GM23338 (cell line): ENCODE results near the gene PROC. TPM values are rescaled to one million over a fixed set of nuclear protein-coding genes. Genes with fewer than 3 reads are reported as not detected.
A peak's percentile ranks its signal among the peaks of the same experiment; 100 is the strongest.

Source experiments
- ATAC-seq: fragments of 200-7000 bp; cut with Tn5 transposase; 3 replicates; pipeline ENCODE4 v1.9.1; 2020
- DNase-seq: peaks from one replicate; pipeline ENCODE4 v3.0.0-alpha.2; 2015; ENCODE audit warnings: low spot score
- H2AFZ ChIP-seq: fragments of 200-600 bp; sonication (generic); 2 replicates; pipeline ENCODE4 v1.8.0; 2016; ENCODE audit warnings: antibody characterized with exemption, mild to moderate bottlenecking, moderate library complexity
- H3F3A ChIP-seq: fragments of 200-600 bp; sonication (generic); replicated peaks from 2 replicates; pipeline ENCODE4 v1.8.0; 2017; ENCODE audit warnings: antibody characterized with exemption, mixed run types, low read depth
- H3K27ac ChIP-seq: fragments of 200-600 bp; sonication (generic); 2 replicates; pipeline ENCODE4 v1.6.1; 2016; ENCODE audit warnings: low read depth
- H3K27me3 ChIP-seq: fragments of 200-600 bp; sonication (generic); 2 replicates; pipeline ENCODE4 v1.8.0; 2016; ENCODE audit warnings: mild to moderate bottlenecking, mixed run types, moderate library complexity; ENCODE audit not compliant: insufficient read depth
- H3K36me3 ChIP-seq: fragments of 200-600 bp; sonication (generic); 2 replicates; pipeline ENCODE4 v1.8.0; 2016; ENCODE audit warnings: mild to moderate bottlenecking; ENCODE audit not compliant: insufficient read depth
- H3K4me1 ChIP-seq: fragments of 200-600 bp; sonication (generic); 2 replicates; pipeline ENCODE4 v1.8.0; 2016; ENCODE audit warnings: mild to moderate bottlenecking, moderate library complexity; ENCODE audit not compliant: insufficient read depth
- H3K4me2 ChIP-seq: fragments of 200-600 bp; sonication (generic); 2 replicates; pipeline ENCODE4 v1.7.1; 2017; ENCODE audit warnings: mixed run types
- H3K4me3 ChIP-seq: fragments of 200-600 bp; sonication (generic); 2 replicates; pipeline ENCODE4 v1.6.1; 2016; ENCODE audit warnings: mixed run types
- H3K79me2 ChIP-seq: fragments of 200-600 bp; sonication (generic); replicated peaks from 2 replicates; pipeline ENCODE4 v1.8.0; 2017; ENCODE audit warnings: mild to moderate bottlenecking; ENCODE audit not compliant: insufficient read depth
- H3K9me2 ChIP-seq: fragments of 200-600 bp; sonication (generic); 2 replicates; pipeline ENCODE4 v1.8.0; 2017; ENCODE audit not compliant: insufficient read depth
- H4K20me1 ChIP-seq: fragments of 200-600 bp; sonication (generic); replicated peaks from 2 replicates; pipeline ENCODE4 v1.8.0; 2017; ENCODE audit warnings: mild to moderate bottlenecking; ENCODE audit not compliant: insufficient read depth
- H3K27ac Mint-ChIP-seq: 2 replicates; pipeline ENCODE4 v1.8.0; 2020; ENCODE audit warnings: inconsistent platforms, mild to moderate bottlenecking, moderate library complexity, mixed read lengths
- H3K27me3 Mint-ChIP-seq: 3 replicates; pipeline ENCODE4 v1.8.0; 2022; ENCODE audit warnings: low read depth, mild to moderate bottlenecking, moderate library complexity, mixed read lengths, inconsistent platforms; ENCODE audit not compliant: insufficient read depth, poor library complexity
- H3K36me3 Mint-ChIP-seq: 3 replicates; pipeline ENCODE4 v1.8.0; 2021; ENCODE audit warnings: low read depth, mild to moderate bottlenecking, inconsistent platforms, moderate library complexity, mixed read lengths
- H3K4me1 Mint-ChIP-seq: 3 replicates; pipeline ENCODE4 v1.8.0; 2020; ENCODE audit warnings: mild to moderate bottlenecking, inconsistent platforms, mixed read lengths
- H3K4me3 Mint-ChIP-seq: 3 replicates; pipeline ENCODE4 v1.8.0; 2021; ENCODE audit warnings: moderate library complexity, mild to moderate bottlenecking, inconsistent platforms, mixed read lengths
- H3K9me3 Mint-ChIP-seq: 3 replicates; pipeline ENCODE4 v1.8.0; 2020; ENCODE audit warnings: moderate library complexity, mild to moderate bottlenecking, inconsistent platforms, mixed read lengths
- CREB1 ChIP-seq: fragments of 250-450 bp; sonication (Bioruptor Pico); IDR thresholded peaks from 2 replicates; pipeline ENCODE4 v1.5.0; 2020; ENCODE audit warnings: low read depth, mild to moderate bottlenecking, moderate library complexity
- JUNB ChIP-seq: IDR thresholded peaks from one replicate; pipeline ENCODE4 v1.6.1; 2016; ENCODE audit warnings: antibody characterized with exemption; ENCODE audit not compliant: unreplicated experiment
- NANOG ChIP-seq: IDR thresholded peaks from 2 replicates; pipeline ENCODE4 v1.6.1; 2016; ENCODE audit warnings: antibody characterized with exemption, borderline replicate concordance
- POLR2AphosphoS5 ChIP-seq: IDR thresholded peaks from 2 replicates; pipeline ENCODE4 v1.6.1; 2016; ENCODE audit warnings: antibody characterized with exemption, low read depth
- STAT1 ChIP-seq: IDR thresholded peaks from one replicate; pipeline ENCODE4 v1.6.1; 2016; ENCODE audit warnings: antibody characterized with exemption; ENCODE audit not compliant: unreplicated experiment
- ZNF114 ChIP-seq: fragments of 250-450 bp; sonication (Bioruptor Pico); IDR thresholded peaks from 2 replicates; pipeline ENCODE4 v1.5.0; 2020; ENCODE audit warnings: mild to moderate bottlenecking, moderate library complexity
- ZNF331 ChIP-seq: fragments of 250-450 bp; sonication (Bioruptor Pico); IDR thresholded peaks from 2 replicates; pipeline ENCODE4 v1.5.0; 2020; ENCODE audit warnings: low read depth, mild to moderate bottlenecking, moderate library complexity
- polyA plus RNA-seq: library from polyadenylated mRNA; unstranded; fragments of >200 nt; fragmentation: Nextera tagmentation; extraction: Ambion mirVana; gene quantifications from 2 replicates; pipeline ENCODE4 v1.2.1, GENCODE V29; 2016
- total RNA-seq: library from RNA; depleted of rRNA; stranded (reverse); fragments of >200 nt; shearing (Covaris generic); gene quantifications from 2 replicates; pipeline ENCODE4 v1.2.3, GENCODE V29; 2014
- TF ChIP-seq, protein P1 (sequence below): IDR thresholded peaks from one replicate; pipeline ENCODE4 v1.6.1; 2018; ENCODE audit warnings: antibody characterized with exemption; ENCODE audit not compliant: unreplicated experiment
- TF ChIP-seq, protein P2 (sequence below): fragments of 250-450 bp; sonication (Bioruptor Pico); IDR thresholded peaks from 2 replicates; pipeline ENCODE4 v1.5.0; 2020; ENCODE audit warnings: mild to moderate bottlenecking, moderate library complexity
- TF ChIP-seq, protein P3 (sequence below): IDR thresholded peaks from 2 replicates; pipeline ENCODE4 v1.6.1; 2016; ENCODE audit warnings: antibody characterized with exemption

The PROC gene
- total and polyA plus RNA-seq, 2 experiments from 2014 or later: 1.7 to 2.4 TPM

DNA sequence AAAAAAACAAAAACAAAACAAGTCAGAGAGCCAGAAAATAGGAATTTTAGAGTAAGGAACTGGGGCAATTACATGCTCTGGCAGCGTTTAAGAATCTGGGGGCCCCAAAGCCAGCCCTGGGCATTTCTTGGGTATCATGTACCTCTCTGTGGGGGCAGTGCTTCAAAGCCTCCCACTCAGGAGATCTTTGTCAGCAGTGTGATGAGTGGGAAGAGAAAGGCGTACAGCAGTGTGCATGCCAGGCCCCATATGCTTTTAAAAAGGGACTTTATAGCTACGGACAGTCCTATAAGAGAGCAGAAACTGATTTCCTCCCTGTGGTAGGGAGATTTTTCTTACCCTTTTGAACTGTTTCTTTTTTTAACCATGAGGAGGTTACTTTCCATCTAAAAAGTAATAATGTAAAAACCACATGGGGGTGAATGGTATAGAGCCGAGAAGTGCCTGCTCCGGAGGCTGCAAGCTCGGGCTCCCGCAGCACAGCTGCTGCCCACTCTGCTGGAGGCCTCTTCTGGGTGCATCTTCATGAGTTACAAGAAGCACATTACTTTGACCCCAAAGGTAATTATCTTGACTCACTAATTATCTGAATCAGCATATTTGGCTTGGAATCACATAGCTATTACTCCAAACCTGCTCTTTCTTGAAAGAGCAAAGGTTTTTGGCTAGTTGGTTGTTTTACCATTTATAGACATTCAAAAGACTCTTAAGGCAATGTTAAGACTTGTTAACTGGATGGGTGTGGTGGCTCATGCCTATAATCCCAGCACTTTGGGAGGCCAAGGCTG, 46.4 kb downstream of the PROC start:
- peaks cover 8% of the 10 kb centered on the region for H3K27me3 Mint-ChIP-seq
- no peaks in the 10 kb centered on the region for H3K9me3 Mint-ChIP-seq
- H3F3A ChIP-seq: no peaks in the 10 kb centered on the region
- no peak overlapping the region for H2AFZ ChIP-seq
- no peak overlapping the region for H3K4me3 ChIP-seq
- peaks cover 23% of the 10 kb centered on the region for H3K4me1 ChIP-seq
- peak overlapping the region; percentile 79 for H3K27ac ChIP-seq
- H3K27me3 ChIP-seq: no peaks in the 10 kb centered on the region
- H3K27ac Mint-ChIP-seq: peak overlapping the region; percentile 78
- DNase-seq (no peak), ATAC-seq (peak; percentile 17; the same call in 2 of the 3 replicates)
- no peaks in the 10 kb centered on the region for H4K20me1 ChIP-seq
- no peak overlapping the region for H3K4me3 Mint-ChIP-seq
- no peaks in the 10 kb centered on the region; the same call in 1 of the 2 replicates for H3K36me3 ChIP-seq
- H3K4me2 ChIP-seq: peak overlapping the region; percentile 35
- H3K79me2 ChIP-seq: no peaks in the 10 kb centered on the region
- peaks cover 30% of the 10 kb centered on the region for H3K4me1 Mint-ChIP-seq
- 0 out of 3 replicates have a peak, but pooled peaks cover 3% of the 10 kb centered on the region for H3K36me3 Mint-ChIP-seq
- no peak for TF ChIP-seq POLR2AphosphoS5
- no peak for TF ChIP-seq ZNF114 (CRISPR knock-in tag)
- H3K9me2 ChIP-seq: no peaks in the 10 kb centered on the region

DNA sequence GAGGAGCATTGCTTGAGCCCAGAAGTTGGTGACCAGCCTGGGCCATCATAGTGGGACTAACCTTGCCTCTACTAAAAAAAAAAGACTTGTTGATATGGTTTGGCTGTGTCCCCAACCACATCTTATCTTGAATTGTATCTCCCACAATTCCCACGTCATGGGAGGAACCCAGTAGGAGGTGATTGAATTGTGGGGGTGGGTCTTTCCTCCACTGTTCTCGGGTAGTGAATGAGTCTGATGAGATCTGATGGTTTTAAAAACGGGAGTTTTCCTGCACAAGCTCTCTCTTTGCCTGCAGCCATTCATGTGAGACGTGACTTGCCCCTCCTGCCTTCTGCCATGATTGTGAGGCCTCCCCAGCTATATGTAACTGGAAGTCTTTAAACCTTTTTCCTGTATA, 47.0 kb downstream of the PROC start:
- Mint-ChIP-seq H3K27ac (no peak overlapping the region), H3K4me1 (peaks cover 30% of the 10 kb centered on the region), H3K4me3 (no peak overlapping the region), H3K9me3 (no peaks in the 10 kb centered on the region), H3K36me3 (0 out of 3 replicates have a peak, but pooled peaks cover 3% of the 10 kb centered on the region), H3K27me3 (peaks cover 8% of the 10 kb centered on the region)
- Histone ChIP-seq H3K79me2 (no peaks in the 10 kb centered on the region), H2AFZ (no peak overlapping the region), H3K4me3 (no peak overlapping the region), H4K20me1 (no peaks in the 10 kb centered on the region), H3K4me2 (peak overlapping the region; percentile 35; the same call in 1 of the 2 replicates), H3K27ac (peak overlapping the region; percentile 79; the same call in 1 of the 2 replicates), H3K36me3 (no peaks in the 10 kb centered on the region; the same call in 1 of the 2 replicates), H3F3A (no peaks in the 10 kb centered on the region), H3K9me2 (no peaks in the 10 kb centered on the region), H3K4me1 (peaks cover 23% of the 10 kb centered on the region), H3K27me3 (no peaks in the 10 kb centered on the region)
- DNase-seq (no peak), ATAC-seq (no peak)
- TF ChIP-seq NANOG (no peak), POLR2AphosphoS5 (no peak), JUNB (no peak), STAT1 (no peak), CREB1 (CRISPR knock-in tag) (no peak), ZNF331 (CRISPR knock-in tag) (no peak)
- TF ChIP-seq, protein P1, sequence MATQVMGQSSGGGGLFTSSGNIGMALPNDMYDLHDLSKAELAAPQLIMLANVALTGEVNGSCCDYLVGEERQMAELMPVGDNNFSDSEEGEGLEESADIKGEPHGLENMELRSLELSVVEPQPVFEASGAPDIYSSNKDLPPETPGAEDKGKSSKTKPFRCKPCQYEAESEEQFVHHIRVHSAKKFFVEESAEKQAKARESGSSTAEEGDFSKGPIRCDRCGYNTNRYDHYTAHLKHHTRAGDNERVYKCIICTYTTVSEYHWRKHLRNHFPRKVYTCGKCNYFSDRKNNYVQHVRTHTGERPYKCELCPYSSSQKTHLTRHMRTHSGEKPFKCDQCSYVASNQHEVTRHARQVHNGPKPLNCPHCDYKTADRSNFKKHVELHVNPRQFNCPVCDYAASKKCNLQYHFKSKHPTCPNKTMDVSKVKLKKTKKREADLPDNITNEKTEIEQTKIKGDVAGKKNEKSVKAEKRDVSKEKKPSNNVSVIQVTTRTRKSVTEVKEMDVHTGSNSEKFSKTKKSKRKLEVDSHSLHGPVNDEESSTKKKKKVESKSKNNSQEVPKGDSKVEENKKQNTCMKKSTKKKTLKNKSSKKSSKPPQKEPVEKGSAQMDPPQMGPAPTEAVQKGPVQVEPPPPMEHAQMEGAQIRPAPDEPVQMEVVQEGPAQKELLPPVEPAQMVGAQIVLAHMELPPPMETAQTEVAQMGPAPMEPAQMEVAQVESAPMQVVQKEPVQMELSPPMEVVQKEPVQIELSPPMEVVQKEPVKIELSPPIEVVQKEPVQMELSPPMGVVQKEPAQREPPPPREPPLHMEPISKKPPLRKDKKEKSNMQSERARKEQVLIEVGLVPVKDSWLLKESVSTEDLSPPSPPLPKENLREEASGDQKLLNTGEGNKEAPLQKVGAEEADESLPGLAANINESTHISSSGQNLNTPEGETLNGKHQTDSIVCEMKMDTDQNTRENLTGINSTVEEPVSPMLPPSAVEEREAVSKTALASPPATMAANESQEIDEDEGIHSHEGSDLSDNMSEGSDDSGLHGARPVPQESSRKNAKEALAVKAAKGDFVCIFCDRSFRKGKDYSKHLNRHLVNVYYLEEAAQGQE: no peak
- TF ChIP-seq, protein P2, sequence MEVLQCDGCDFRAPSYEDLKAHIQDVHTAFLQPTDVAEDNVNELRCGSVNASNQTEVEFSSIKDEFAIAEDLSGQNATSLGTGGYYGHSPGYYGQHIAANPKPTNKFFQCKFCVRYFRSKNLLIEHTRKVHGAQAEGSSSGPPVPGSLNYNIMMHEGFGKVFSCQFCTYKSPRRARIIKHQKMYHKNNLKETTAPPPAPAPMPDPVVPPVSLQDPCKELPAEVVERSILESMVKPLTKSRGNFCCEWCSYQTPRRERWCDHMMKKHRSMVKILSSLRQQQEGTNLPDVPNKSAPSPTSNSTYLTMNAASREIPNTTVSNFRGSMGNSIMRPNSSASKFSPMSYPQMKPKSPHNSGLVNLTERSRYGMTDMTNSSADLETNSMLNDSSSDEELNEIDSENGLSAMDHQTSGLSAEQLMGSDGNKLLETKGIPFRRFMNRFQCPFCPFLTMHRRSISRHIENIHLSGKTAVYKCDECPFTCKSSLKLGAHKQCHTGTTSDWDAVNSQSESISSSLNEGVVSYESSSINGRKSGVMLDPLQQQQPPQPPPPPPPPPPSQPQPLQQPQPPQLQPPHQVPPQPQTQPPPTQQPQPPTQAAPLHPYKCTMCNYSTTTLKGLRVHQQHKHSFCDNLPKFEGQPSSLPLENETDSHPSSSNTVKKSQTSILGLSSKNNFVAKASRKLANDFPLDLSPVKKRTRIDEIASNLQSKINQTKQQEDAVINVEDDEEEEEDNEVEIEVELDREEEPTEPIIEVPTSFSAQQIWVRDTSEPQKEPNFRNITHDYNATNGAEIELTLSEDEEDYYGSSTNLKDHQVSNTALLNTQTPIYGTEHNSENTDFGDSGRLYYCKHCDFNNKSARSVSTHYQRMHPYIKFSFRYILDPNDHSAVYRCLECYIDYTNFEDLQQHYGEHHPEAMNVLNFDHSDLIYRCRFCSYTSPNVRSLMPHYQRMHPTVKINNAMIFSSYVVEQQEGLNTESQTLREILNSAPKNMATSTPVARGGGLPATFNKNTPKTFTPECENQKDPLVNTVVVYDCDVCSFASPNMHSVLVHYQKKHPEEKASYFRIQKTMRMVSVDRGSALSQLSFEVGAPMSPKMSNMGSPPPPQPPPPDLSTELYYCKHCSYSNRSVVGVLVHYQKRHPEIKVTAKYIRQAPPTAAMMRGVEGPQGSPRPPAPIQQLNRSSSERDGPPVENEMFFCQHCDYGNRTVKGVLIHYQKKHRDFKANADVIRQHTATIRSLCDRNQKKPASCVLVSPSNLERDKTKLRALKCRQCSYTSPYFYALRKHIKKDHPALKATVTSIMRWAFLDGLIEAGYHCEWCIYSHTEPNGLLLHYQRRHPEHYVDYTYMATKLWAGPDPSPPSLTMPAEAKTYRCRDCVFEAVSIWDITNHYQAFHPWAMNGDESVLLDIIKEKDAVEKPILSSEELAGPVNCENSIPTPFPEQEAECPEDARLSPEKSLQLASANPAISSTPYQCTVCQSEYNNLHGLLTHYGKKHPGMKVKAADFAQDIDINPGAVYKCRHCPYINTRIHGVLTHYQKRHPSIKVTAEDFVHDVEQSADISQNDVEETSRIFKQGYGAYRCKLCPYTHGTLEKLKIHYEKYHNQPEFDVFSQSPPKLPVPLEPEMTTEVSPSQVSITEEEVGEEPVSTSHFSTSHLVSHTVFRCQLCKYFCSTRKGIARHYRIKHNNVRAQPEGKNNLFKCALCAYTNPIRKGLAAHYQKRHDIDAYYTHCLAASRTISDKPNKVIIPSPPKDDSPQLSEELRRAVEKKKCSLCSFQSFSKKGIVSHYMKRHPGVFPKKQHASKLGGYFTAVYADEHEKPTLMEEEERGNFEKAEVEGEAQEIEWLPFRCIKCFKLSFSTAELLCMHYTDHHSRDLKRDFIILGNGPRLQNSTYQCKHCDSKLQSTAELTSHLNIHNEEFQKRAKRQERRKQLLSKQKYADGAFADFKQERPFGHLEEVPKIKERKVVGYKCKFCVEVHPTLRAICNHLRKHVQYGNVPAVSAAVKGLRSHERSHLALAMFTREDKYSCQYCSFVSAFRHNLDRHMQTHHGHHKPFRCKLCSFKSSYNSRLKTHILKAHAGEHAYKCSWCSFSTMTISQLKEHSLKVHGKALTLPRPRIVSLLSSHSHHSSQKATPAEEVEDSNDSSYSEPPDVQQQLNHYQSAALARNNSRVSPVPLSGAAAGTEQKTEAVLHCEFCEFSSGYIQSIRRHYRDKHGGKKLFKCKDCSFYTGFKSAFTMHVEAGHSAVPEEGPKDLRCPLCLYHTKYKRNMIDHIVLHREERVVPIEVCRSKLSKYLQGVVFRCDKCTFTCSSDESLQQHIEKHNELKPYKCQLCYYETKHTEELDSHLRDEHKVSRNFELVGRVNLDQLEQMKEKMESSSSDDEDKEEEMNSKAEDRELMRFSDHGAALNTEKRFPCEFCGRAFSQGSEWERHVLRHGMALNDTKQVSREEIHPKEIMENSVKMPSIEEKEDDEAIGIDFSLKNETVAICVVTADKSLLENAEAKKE (CRISPR knock-in tag): no peak
- TF ChIP-seq, protein P3, sequence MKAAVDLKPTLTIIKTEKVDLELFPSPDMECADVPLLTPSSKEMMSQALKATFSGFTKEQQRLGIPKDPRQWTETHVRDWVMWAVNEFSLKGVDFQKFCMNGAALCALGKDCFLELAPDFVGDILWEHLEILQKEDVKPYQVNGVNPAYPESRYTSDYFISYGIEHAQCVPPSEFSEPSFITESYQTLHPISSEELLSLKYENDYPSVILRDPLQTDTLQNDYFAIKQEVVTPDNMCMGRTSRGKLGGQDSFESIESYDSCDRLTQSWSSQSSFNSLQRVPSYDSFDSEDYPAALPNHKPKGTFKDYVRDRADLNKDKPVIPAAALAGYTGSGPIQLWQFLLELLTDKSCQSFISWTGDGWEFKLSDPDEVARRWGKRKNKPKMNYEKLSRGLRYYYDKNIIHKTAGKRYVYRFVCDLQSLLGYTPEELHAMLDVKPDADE: no peak
